Measurements from ENCODE around the gene CALHM4. TPM values are rescaled to one million over a fixed set of nuclear protein-coding genes. Genes with fewer than 3 reads are reported as not detected.

Gene CALHM4
- polyA plus RNA-seq, 1 experiment, result not detected

GRCh38 chr6:116535109-116535508 is 18.4 kb upstream of the CALHM4 start:
- no peak overlapping the region for H3K27ac ChIP-seq (ENCODE audit: low read depth, low read length)
- ChIA-PET CTCF (interaction anchor here (0.5 to 4.5 kb wide), 22 partner anchors 8 to 318 kb away, joined by 3 to 99 read pairs (median 4); partner anchors contain the start of genes CALHM4, CALHM5, TRAPPC3L and TSPYL1), POLR2A (no interaction called here)
- TF ChIP-seq CTCF (IDR thresholded peaks at IDR 0.05; ENCODE audit: low read depth, low read length), result no peak
- no peak overlapping the region for H3K4me3 ChIP-seq (ENCODE audit: low read depth, low read length)
- no peaks in the 10 kb centered on the region for H3K27me3 ChIP-seq (ENCODE audit: control insufficient read depth, insufficient read depth, low read length)
- DNase-seq (ENCODE audit: low read depth, low spot score), result no peak
- no peaks in the 10 kb centered on the region for H3K9me3 ChIP-seq (ENCODE audit: control insufficient read depth, insufficient read depth, low read length)

GRCh38 chr6:116536216-116536621 is 17.3 kb upstream of the CALHM4 start:
- POLR2A ChIA-PET, result no interaction called here
- Histone ChIP-seq H3K4me3 (ENCODE audit: low read depth, low read length) (no peak overlapping the region), H3K9me3 (ENCODE audit: control insufficient read depth, insufficient read depth, low read length) (no peaks in the 10 kb centered on the region), H3K27ac (ENCODE audit: low read depth, low read length) (no peak overlapping the region), H3K27me3 (ENCODE audit: control insufficient read depth, insufficient read depth, low read length) (no peaks in the 10 kb centered on the region)
- TF ChIP-seq CTCF (IDR thresholded peaks at IDR 0.05; ENCODE audit: low read depth, low read length), result peak; percentile 72
- CTCF ChIA-PET, result interaction anchor here (0.9 to 4.5 kb wide), 14 partner anchors 9 to 308 kb away, joined by 3 to 99 read pairs (median 8); partner anchors contain the start of genes CALHM4, CALHM5 and TRAPPC3L
- no peak for DNase-seq (ENCODE audit: low read depth, low spot score)

- no peak for DNase-seq (ENCODE audit: low read depth, low spot score)
- H3K4me3 ChIP-seq (ENCODE audit: low read depth, low read length), result no peak overlapping the region
- TF ChIP-seq CTCF (IDR thresholded peaks at IDR 0.05; ENCODE audit: low read depth, low read length), result no peak
These were observed 11.1 kb upstream of the CALHM4 start for GRCh38 chr6:116542426-116542825.

GRCh38 chr6:116543149-116543548 is 10.4 kb upstream of the CALHM4 start:
- Histone ChIP-seq H3K27ac (ENCODE audit: low read depth, low read length) (no peak overlapping the region), H3K27me3 (ENCODE audit: control insufficient read depth, insufficient read depth, low read length) (no peaks in the 10 kb centered on the region), H3K4me3 (ENCODE audit: low read depth, low read length) (no peak overlapping the region), H3K9me3 (ENCODE audit: control insufficient read depth, insufficient read depth, low read length) (no peaks in the 10 kb centered on the region)
- no peak for DNase-seq (ENCODE audit: low read depth, low spot score)
- POLR2A ChIA-PET, result no interaction called here
- TF ChIP-seq CTCF (IDR thresholded peaks at IDR 0.05; ENCODE audit: low read depth, low read length), result no peak
- CTCF ChIA-PET, result interaction anchor here (1.4 to 3.6 kb wide), 6 partner anchors 9 to 274 kb away, joined by 4 to 27 read pairs (median 20); no protein-coding TSS in a partner anchor

More at GRCh38 chr6:116542426-116542825, 11.1 kb upstream of the CALHM4 start:
- ChIA-PET CTCF (interaction anchor here (0.7 to 3.6 kb wide), 11 partner anchors 8 to 899 kb away, joined by 3 to 27 read pairs (median 9); no protein-coding TSS in a partner anchor), POLR2A (no interaction called here)
- Histone ChIP-seq H3K9me3 (ENCODE audit: control insufficient read depth, insufficient read depth, low read length) (no peaks in the 10 kb centered on the region), H3K27me3 (ENCODE audit: control insufficient read depth, insufficient read depth, low read length) (no peaks in the 10 kb centered on the region), H3K27ac (ENCODE audit: low read depth, low read length) (no peak overlapping the region)

- Histone ChIP-seq H3K9me3 (ENCODE audit: control insufficient read depth, insufficient read depth, low read length) (no peaks in the 10 kb centered on the region), H3K27ac (ENCODE audit: low read depth, low read length) (no peak within 1 kb of the TSS), H3K4me3 (ENCODE audit: low read depth, low read length) (no peak within 1 kb of the TSS), H3K27me3 (ENCODE audit: control insufficient read depth, insufficient read depth, low read length) (no peaks in the 10 kb centered on the region)
- DNase-seq (ENCODE audit: low read depth, low spot score), result no peak
- POLR2A ChIA-PET, result no interaction called here
- CTCF ChIA-PET, result interaction anchor here (0.8 to 1.2 kb wide), 4 partner anchors 10 to 328 kb away, joined by 3 to 7 read pairs (median 4); no protein-coding TSS in a partner anchor
- no peak for TF ChIP-seq CTCF (IDR thresholded peaks at IDR 0.05; ENCODE audit: low read depth, low read length)
These were observed 7.9 kb upstream of the CALHM4 start, which contains the start of gene TRAPPC3L for GRCh38 chr6:116545651-116546050. Gene TRAPPC3L, minus strand, starts transcription at chr6:116545684. Its CDS starts 170 bp downstream, at chr6:116545514.

Measured in AG04450 (cell line).